ENCODE measurements around the gene MGLL.

MGLL gene

GRCh38 chr3:127698691-127699415, 123.5 kb downstream of the MGLL start:
- in situ Hi-C loops (cut with HindIII; ENCODE audit: low sequenced_read_pairs) = no loop called here

GRCh38 chr3:127698286-127698685, 124.0 kb downstream of the MGLL start:
- in situ Hi-C loops (cut with HindIII; ENCODE audit: low sequenced_read_pairs) = no loop called here

GRCh38 chr3:127697551-127698240, 124.6 kb downstream of the MGLL start:
- in situ Hi-C loops (cut with HindIII; ENCODE audit: low sequenced_read_pairs) = no loop called here

GRCh38 chr3:127694467-127695215, 127.7 kb downstream of the MGLL start:
- in situ Hi-C loops (cut with HindIII; ENCODE audit: low sequenced_read_pairs) = no loop called here

- in situ Hi-C loops (cut with HindIII; ENCODE audit: low sequenced_read_pairs) = no loop called here
Observed at GRCh38 chr3:127693336-127693843, 128.9 kb downstream of the MGLL start.

- in situ Hi-C loops (cut with HindIII; ENCODE audit: low sequenced_read_pairs) = no loop called here
Observed at GRCh38 chr3:127692501-127693335, 129.6 kb downstream of the MGLL start.

- in situ Hi-C loops (cut with HindIII; ENCODE audit: low sequenced_read_pairs) = no loop called here
Observed at GRCh38 chr3:127691974-127692373, 130.3 kb downstream of the MGLL start.

DNA sequence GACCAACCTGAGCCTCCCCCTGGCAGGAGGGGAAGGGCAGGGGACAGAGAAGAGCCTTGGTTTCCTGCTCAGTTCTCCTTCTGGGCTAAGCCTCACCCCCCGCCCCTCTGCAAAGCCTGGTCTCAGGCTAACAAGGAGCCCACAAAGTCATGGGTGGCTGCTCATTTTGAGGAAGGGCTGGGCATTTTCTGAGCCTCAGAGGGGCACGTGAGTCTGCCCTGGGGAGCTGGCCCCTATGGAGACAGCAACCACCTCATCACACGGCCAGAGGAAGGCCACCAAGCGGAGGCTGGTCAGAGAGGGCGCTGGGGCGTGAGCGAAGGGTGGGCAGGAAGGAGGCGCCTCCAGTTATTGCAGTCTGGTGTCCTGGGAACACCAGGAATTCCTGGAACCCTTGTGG, 130.8 kb downstream of the MGLL start:
- in situ Hi-C loops (cut with HindIII; ENCODE audit: low sequenced_read_pairs) = no loop called here

DNA sequence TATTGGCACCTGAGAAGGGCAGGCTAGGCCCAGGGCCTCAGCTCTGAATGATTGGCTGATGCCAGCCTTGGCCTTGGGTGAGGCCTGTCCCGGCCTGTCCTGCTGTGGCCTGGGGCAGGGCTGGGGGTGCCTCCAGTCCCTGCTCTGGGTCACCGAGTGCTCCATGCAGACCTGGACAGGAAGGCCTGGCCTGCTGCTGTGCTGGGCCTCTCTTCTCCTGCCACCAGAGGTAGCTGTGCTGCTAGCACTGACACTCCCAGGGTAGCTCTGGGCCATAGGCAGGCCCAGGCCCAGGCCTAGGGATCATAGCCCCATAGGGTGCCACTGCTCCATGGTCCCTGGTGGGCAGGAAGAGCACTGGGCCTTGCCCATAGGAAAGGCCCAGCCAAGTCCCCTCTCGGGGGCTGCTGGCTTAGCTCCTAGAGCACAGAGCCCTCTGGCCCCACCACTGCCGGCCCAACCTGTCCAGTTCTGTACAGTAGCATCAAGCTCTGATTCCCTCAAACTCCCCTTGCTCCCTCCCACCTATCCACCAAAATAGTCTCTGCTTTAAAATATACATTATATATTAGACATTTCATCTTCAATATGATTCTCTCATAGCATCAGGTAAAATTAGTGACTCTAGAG, 131.4 kb downstream of the MGLL start:
- in situ Hi-C loops (cut with HindIII; ENCODE audit: low sequenced_read_pairs) = no loop called here

- in situ Hi-C loops (cut with HindIII; ENCODE audit: low sequenced_read_pairs) = no loop called here
Observed at GRCh38 chr3:127690106-127690505, 132.2 kb downstream of the MGLL start.

- in situ Hi-C loops (cut with HindIII; ENCODE audit: low sequenced_read_pairs) = no loop called here
Observed at GRCh38 chr3:127689266-127689860, 133.0 kb downstream of the MGLL start.

DNA sequence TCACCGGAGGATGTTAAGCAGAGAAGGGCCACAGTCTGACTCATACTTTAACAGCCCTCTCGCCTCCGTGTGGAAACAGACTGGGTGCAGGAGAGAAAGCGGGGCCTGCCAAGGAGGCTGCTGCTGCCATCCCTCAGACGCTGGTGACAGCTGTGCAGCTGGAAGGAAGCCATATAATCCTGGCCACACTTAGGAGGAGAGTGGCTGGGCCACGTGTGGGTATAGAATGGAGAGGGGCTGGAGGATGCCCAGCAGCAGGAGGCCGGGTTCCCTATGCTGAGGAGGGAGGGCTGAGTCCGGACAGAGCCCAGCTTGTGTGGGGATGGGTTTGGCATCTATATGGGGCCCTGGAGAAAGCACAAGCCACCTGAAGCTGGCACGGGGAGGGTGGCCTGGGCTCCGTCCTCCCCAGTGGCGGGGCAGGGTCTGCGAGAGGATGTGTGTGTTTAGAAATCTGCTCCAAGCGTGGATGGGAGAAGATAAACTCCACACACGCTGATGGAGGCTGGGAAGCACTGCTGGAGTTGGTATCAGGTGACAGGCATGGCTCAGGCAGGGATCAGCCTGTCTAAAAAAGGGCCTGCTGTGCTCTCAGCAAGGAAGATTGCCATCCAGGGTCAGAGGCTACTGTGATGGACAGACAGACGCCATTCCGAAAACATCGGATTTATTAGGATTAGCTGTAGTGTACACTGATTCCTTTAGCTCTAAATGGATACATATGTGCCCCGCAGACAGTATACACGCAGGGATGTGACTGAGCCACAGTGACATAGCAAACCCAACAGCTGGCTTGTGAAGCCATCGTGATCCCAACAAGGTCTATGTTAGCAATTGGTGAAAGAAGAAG, 133.7 kb downstream of the MGLL start:
- in situ Hi-C loops (cut with HindIII; ENCODE audit: low sequenced_read_pairs) = no loop called here

DNA sequence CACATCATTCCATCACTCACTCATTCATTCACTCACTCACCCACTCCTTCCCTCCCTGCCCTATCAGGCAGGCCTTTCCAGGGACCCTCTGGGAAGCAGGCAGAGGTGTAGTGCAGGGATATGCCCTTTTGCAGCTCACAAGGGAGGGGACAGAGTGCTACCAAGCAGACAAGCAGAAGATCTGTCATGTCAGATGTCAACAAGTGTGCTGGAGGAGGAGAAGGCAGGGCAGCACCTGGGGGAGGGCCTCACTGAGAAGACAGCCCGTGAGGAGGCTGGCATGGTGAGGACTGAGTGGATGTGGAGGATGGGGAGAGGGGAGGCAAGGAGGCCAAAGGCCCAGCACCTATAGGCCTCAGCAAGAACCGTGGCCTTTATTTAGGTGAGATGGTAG, 134.3 kb downstream of the MGLL start:
- in situ Hi-C loops (cut with HindIII; ENCODE audit: low sequenced_read_pairs) = no loop called here

DNA sequence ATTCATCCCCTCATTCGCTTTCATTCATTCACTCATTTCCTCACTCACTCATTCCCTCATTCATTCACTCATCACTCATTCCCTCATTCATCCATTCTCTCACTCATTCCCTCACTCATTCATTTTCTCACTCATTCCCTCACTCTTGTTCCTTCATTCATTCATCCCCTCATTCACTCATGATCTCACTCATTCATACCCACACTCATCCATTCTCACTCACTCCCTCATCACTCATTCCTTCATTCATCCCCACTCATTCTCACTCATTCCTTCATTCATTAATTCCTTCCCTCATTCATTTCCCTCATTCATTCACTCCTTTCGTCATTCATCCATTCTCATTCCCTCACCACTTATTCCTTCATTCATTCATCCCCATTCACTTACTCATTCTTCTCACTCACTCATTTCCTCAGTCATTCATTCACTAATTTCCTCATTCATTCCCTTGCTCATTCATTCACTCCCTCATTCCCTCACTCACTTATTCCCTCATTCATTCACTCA, 135.0 kb downstream of the MGLL start:
- in situ Hi-C loops (cut with HindIII; ENCODE audit: low sequenced_read_pairs) = no loop called here

DNA sequence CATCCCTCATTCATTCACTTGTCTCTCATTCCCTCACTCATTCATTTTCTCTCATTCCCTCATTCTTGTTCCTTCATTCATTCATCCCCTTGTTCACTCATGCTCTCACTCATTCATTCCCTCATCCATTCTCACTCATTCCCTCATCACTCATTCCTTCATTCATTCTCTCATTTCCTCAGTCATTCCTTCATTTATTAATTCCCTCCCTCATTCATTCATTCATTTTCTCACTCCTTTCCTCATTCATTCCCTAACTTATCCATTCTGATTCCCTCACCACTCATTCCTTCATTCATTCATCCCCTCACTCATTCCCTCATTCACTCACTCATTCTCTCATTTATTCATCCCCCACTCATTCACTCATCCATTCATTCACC, 135.8 kb downstream of the MGLL start:
- in situ Hi-C loops (cut with HindIII; ENCODE audit: low sequenced_read_pairs) = no loop called here

GRCh38 chr3:127685708-127686511, 136.4 kb downstream of the MGLL start:
- in situ Hi-C loops (cut with HindIII; ENCODE audit: low sequenced_read_pairs) = no loop called here

DNA sequence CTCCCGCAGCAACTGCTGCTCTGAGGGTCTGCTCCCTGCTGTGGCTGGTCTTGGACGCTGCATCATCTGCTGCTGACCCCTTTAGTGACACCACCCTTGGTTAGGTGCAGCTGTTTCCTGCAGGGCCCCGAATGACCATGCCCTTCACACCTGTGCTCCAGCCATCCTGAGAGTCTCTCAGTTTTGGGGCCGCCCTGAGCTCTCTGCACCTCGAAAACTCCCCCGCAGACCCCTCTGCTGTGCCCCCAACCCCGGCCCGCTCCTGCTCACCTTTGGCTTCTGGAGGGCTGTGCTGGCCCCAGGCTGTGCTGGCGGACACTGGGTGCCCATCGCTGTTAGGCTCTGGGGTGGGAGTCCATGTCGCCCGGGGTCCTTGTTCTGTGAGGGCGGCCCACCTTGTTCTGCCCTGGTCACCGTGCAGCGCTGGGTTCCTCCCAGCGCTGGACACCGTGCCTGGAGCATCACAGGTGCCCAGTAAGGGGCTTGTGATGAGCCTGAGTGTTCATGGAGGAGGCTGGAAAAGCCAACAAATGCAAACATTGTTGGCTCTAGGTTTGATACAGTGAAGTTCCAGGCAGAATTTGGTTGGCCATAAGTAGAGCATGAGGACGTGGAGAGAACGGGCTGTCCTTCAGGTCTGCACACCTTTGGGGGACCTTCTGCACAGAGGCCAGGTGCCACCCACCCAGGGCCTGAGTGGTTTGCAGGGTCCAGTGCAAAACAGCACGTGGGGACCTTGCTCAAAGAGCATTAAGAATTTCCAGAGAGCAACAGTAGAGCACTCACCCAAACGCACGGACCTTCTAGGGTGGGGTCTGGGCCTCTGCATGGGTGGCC, 137.2 kb downstream of the MGLL start:
- in situ Hi-C loops (cut with HindIII; ENCODE audit: low sequenced_read_pairs) = no loop called here

All from DLD1 (cell line).